OCI-LY3 (cell line): Measurements from ENCODE around the gene A3GALT2.

Source experiments
- H2AFZ ChIP-seq: fragments of 200-600, 300-600 bp; shearing (Covaris generic); 2 replicates; pipeline ENCODE4 v1.6.0; 2014; ENCODE audit warnings: antibody characterized with exemption, low read depth, low read length
- H3K27ac ChIP-seq: fragments of 200-600, 300-600 bp; sonication (generic); 2 replicates; pipeline ENCODE4 v1.5.1; 2014; ENCODE audit warnings: mild to moderate bottlenecking, low read length, moderate library complexity, mixed read lengths
- H3K27me3 ChIP-seq: fragments of 200-600, 300-600 bp; sonication (generic); 2 replicates; pipeline ENCODE4 v1.6.1; 2014; ENCODE audit warnings: low read depth, low read length, mixed read lengths
- H3K36me3 ChIP-seq: fragments of 200-600, 300-600 bp; sonication (generic); replicated peaks from 2 replicates; pipeline ENCODE3; 2014; ENCODE audit warnings: low read depth, low read length, mixed read lengths
- H3K4me1 ChIP-seq: fragments of 300-600, 200-600 bp; sonication (generic); 2 replicates; pipeline ENCODE4 v1.6.1; 2014; ENCODE audit warnings: low read length, mixed read lengths
- H3K4me2 ChIP-seq: fragments of 200-600, 300-600 bp; sonication (generic); 2 replicates; pipeline ENCODE4 v1.6.1; 2014; ENCODE audit warnings: low read length, mixed read lengths
- H3K4me3 ChIP-seq: fragments of 300-600, 200-600 bp; sonication (generic); 2 replicates; pipeline ENCODE4 v1.5.1; 2014; ENCODE audit warnings: antibody characterized with exemption, mild to moderate bottlenecking, low read length, moderate library complexity
- H3K79me2 ChIP-seq: fragments of 300-600, 200-600 bp; shearing (Covaris generic); 2 replicates; pipeline ENCODE4 v1.6.1; 2014; ENCODE audit warnings: mild to moderate bottlenecking, low read length, mixed read lengths
- H3K9ac ChIP-seq: fragments of 300-600, 200-600 bp; shearing (Covaris generic); 2 replicates; pipeline ENCODE4 v1.6.0; 2014; ENCODE audit warnings: mild to moderate bottlenecking, low read length, moderate library complexity
- H3K9me3 ChIP-seq: fragments of 200-600, 300-600 bp; shearing (Covaris generic); 2 replicates; pipeline ENCODE4 v1.6.1; 2014; ENCODE audit warnings: low read length, mixed read lengths; ENCODE audit not compliant: insufficient read depth
- H4K20me1 ChIP-seq: fragments of 200-600, 300-600 bp; sonication (generic); 2 replicates; pipeline ENCODE4 v1.6.1; 2016; ENCODE audit warnings: low read length, mixed read lengths; ENCODE audit not compliant: insufficient read depth
- CTCF ChIP-seq: fragments of 200-600, 300-600 bp; sonication (generic); IDR thresholded peaks from 2 replicates; pipeline ENCODE4 v1.5.1; 2014; ENCODE audit warnings: antibody characterized with exemption, low read length, low read depth
- EZH2phosphoT487 ChIP-seq: fragments of 200-600 bp; shearing (Covaris generic); IDR thresholded peaks from 2 replicates; pipeline ENCODE4 v1.6.1; 2018; ENCODE audit warnings: antibody characterized with exemption, mixed run types, low read depth

The A3GALT2 gene

GRCh38 chr1:33266766-33267165 is 54.1 kb downstream of the A3GALT2 start:
- Histone ChIP-seq H3K9ac (no peak overlapping the region), H3K27ac (no peak overlapping the region), H2AFZ (no peak overlapping the region), H3K4me1 (no peaks in the 10 kb centered on the region), H3K4me3 (no peak overlapping the region), H3K9me3 (no peaks in the 10 kb centered on the region), H3K36me3 (no peaks in the 10 kb centered on the region), H3K27me3 (no peaks in the 10 kb centered on the region), H3K4me2 (no peak overlapping the region), H4K20me1 (no peaks in the 10 kb centered on the region), H3K79me2 (no peaks in the 10 kb centered on the region)
- TF ChIP-seq EZH2phosphoT487 = no peak
- no peak for TF ChIP-seq CTCF

DNA sequence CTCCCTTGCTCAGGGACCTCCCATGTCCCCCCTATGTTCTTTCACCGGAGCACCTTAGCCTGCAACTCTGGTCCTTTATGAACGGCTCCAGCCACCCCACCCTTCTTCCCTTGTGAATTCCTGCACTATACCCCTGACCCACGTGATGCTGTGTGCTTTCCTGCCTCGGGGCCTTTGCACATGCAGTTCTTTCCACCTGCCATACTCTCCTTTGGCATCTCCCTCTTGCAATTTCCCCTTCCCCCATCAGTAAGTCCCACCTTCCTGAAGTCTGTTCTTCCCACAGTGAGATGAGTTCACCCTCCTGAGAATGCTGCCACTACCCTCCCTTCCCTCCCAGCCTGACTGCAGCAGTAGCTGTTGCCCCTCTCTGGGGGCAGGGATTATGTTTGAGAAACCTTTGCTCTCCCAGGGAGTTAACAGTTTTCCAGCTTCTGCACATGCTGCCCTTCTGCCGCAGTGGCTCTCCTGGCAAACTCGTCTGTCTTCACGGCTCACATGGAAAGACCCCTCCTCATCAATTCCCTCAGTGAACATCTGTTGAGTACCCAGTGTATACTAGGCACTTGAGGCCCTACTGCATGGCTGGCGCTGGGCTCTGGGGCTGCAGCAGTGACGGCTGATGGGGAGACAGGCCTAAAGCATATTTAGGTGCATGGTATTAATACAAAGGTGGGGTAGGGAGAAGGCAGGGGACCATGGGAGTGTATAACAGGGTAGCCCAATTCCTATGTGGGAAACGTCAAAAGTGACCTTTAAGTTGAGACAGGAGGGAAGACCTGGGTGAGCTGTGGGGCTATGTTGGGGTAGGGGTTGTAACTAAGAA is 54.9 kb downstream of the A3GALT2 start:
- no peak overlapping the region for H3K9ac ChIP-seq
- no peaks in the 10 kb centered on the region for H4K20me1 ChIP-seq
- H3K9me3 ChIP-seq = no peaks in the 10 kb centered on the region
- no peak overlapping the region for H2AFZ ChIP-seq
- H3K79me2 ChIP-seq = no peaks in the 10 kb centered on the region; the same call in 1 of the 2 replicates
- no peaks in the 10 kb centered on the region for H3K36me3 ChIP-seq
- TF ChIP-seq CTCF = no peak
- no peak for TF ChIP-seq EZH2phosphoT487
- no peaks in the 10 kb centered on the region for H3K27me3 ChIP-seq
- no peaks in the 10 kb centered on the region for H3K4me1 ChIP-seq
- H3K4me2 ChIP-seq = no peak overlapping the region
- no peak overlapping the region for H3K27ac ChIP-seq
- no peak overlapping the region for H3K4me3 ChIP-seq

DNA sequence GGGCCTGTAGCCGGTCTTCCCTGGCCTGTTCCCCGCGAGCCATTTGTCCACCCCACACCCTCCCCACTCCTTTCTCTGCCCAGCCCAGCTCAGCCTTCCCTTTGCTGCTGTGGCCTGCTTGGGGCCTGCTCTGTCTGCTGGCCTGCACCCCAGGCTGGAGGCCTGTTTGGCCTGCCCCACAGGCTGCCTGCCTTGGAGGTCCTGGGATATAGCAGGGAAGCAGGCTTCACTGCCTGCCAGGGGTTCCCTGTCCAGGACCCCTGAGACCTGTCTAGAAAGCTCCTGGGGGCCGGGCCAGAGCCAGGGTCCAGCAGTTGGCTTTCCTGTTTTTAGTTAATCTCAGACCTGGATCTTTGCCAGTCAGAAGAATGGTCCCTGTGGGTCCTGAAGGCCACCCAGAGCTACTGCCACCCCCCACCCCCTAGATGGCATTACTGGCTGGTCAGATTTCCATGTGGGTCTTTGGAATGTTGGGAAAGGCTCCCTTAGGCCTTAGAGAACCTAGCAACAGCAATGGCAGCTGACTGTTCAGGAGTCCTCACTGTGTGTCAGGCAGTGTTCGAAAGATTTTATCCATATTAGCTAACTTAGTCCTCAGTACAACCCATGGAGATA is 56.9 kb downstream of the A3GALT2 start:
- Histone ChIP-seq H3K4me2 (no peak overlapping the region), H2AFZ (no peak overlapping the region), H4K20me1 (no peaks in the 10 kb centered on the region), H3K79me2 (peaks cover 2% of the 10 kb centered on the region; the same call in 1 of the 2 replicates), H3K27me3 (no peaks in the 10 kb centered on the region), H3K27ac (no peak overlapping the region), H3K36me3 (no peaks in the 10 kb centered on the region), H3K9ac (no peak overlapping the region), H3K4me3 (no peak overlapping the region), H3K9me3 (no peaks in the 10 kb centered on the region), H3K4me1 (no peaks in the 10 kb centered on the region)
- TF ChIP-seq CTCF (no peak), EZH2phosphoT487 (no peak)

GRCh38 chr1:33261344-33261743 is 59.6 kb downstream of the A3GALT2 start:
- Histone ChIP-seq H4K20me1 (no peaks in the 10 kb centered on the region), H3K79me2 (peaks cover 24% of the 10 kb centered on the region), H3K36me3 (no peaks in the 10 kb centered on the region), H3K4me3 (no peak overlapping the region), H3K4me1 (peaks cover 14% of the 10 kb centered on the region), H3K9me3 (no peaks in the 10 kb centered on the region), H2AFZ (no peak overlapping the region), H3K27ac (no peak overlapping the region), H3K9ac (no peak overlapping the region), H3K27me3 (no peaks in the 10 kb centered on the region), H3K4me2 (no peak overlapping the region)
- TF ChIP-seq CTCF = no peak
- TF ChIP-seq EZH2phosphoT487 = no peak
